Measurements from ENCODE around the gene MYH14.

Gene MYH14

GRCh38 chr19:50191216-50191615, 12.2 kb upstream of the MYH14 start:
- Histone ChIP-seq H3K9me3 (ENCODE audit: insufficient read depth, low read length) (no peaks in the 10 kb centered on the region; the same call in 1 of the 2 replicates), H3K27me3 (ENCODE audit: low read depth, low read length) (peaks cover 23% of the 10 kb centered on the region), H4K20me1 (ENCODE audit: insufficient read depth, low read length) (no peaks in the 10 kb centered on the region), H3K4me2 (ENCODE audit: low read length) (no peak overlapping the region), H3K27ac (ENCODE audit: low read length) (no peak overlapping the region), H2AFZ (ENCODE audit: low read depth, low read length) (no peak overlapping the region), H3K9ac (ENCODE audit: low read length) (no peak overlapping the region), H3K36me3 (replicated peaks; ENCODE audit: low read depth, low read length) (no peaks in the 10 kb centered on the region), H3K4me3 (ENCODE audit: low read length) (no peak overlapping the region), H3K79me2 (ENCODE audit: low read length) (no peaks in the 10 kb centered on the region), H3K4me1 (ENCODE audit: low read length) (peaks cover 31% of the 10 kb centered on the region)
- TF ChIP-seq EZH2phosphoT487 (IDR thresholded peaks at IDR 0.05; ENCODE audit: low read depth): no peak
- no peak for TF ChIP-seq CTCF (IDR thresholded peaks at IDR 0.05; ENCODE audit: low read depth, low read length)

GRCh38 chr19:50192463-50193211, 10.8 kb upstream of the MYH14 start:
- H3K9me3 ChIP-seq (ENCODE audit: insufficient read depth, low read length): no peaks in the 10 kb centered on the region; the same call in 1 of the 2 replicates
- peaks cover 37% of the 10 kb centered on the region for H3K27me3 ChIP-seq (ENCODE audit: low read depth, low read length)
- no peaks in the 10 kb centered on the region for H3K36me3 ChIP-seq (replicated peaks; ENCODE audit: low read depth, low read length)
- TF ChIP-seq EZH2phosphoT487 (IDR thresholded peaks at IDR 0.05; ENCODE audit: low read depth) (no peak), CTCF (IDR thresholded peaks at IDR 0.05; ENCODE audit: low read depth, low read length) (no peak)
- no peak overlapping the region for H3K9ac ChIP-seq (ENCODE audit: low read length)
- H3K27ac ChIP-seq (ENCODE audit: low read length): no peak overlapping the region
- no peaks in the 10 kb centered on the region for H3K79me2 ChIP-seq (ENCODE audit: low read length)
- H3K4me2 ChIP-seq (ENCODE audit: low read length): no peak overlapping the region
- H3K4me3 ChIP-seq (ENCODE audit: low read length): no peak overlapping the region
- H2AFZ ChIP-seq (ENCODE audit: low read depth, low read length): no peak overlapping the region
- peaks cover 31% of the 10 kb centered on the region for H3K4me1 ChIP-seq (ENCODE audit: low read length)
- no peaks in the 10 kb centered on the region for H4K20me1 ChIP-seq (ENCODE audit: insufficient read depth, low read length)

GRCh38 chr19:50195224-50195623, 8.2 kb upstream of the MYH14 start:
- Histone ChIP-seq H3K4me1 (ENCODE audit: low read length) (peaks cover 21% of the 10 kb centered on the region), H3K4me2 (ENCODE audit: low read length) (peak overlapping the region; percentile 48), H4K20me1 (ENCODE audit: insufficient read depth, low read length) (no peaks in the 10 kb centered on the region), H3K4me3 (ENCODE audit: low read length) (0 out of 2 replicates have a peak overlapping the region, but pooled peaks have one; percentile 9), H3K79me2 (ENCODE audit: low read length) (no peaks in the 10 kb centered on the region), H3K9ac (ENCODE audit: low read length) (no peak overlapping the region), H3K36me3 (replicated peaks; ENCODE audit: low read depth, low read length) (no peaks in the 10 kb centered on the region), H3K27me3 (ENCODE audit: low read depth, low read length) (peaks cover 52% of the 10 kb centered on the region), H3K9me3 (ENCODE audit: insufficient read depth, low read length) (no peaks in the 10 kb centered on the region), H3K27ac (ENCODE audit: low read length) (no peak overlapping the region), H2AFZ (ENCODE audit: low read depth, low read length) (no peak overlapping the region)
- no peak for TF ChIP-seq EZH2phosphoT487 (IDR thresholded peaks at IDR 0.05; ENCODE audit: low read depth)
- TF ChIP-seq CTCF (IDR thresholded peaks at IDR 0.05; ENCODE audit: low read depth, low read length): no peak

- Histone ChIP-seq H3K9me3 (ENCODE audit: insufficient read depth, low read length) (no peaks in the 10 kb centered on the region), H3K36me3 (replicated peaks; ENCODE audit: low read depth, low read length) (no peaks in the 10 kb centered on the region), H4K20me1 (ENCODE audit: insufficient read depth, low read length) (no peaks in the 10 kb centered on the region), H3K79me2 (ENCODE audit: low read length) (no peaks in the 10 kb centered on the region), H2AFZ (ENCODE audit: low read depth, low read length) (no peak overlapping the region), H3K4me3 (ENCODE audit: low read length) (no peak overlapping the region), H3K4me2 (ENCODE audit: low read length) (no peak overlapping the region), H3K27me3 (ENCODE audit: low read depth, low read length) (peaks cover 56% of the 10 kb centered on the region), H3K4me1 (ENCODE audit: low read length) (peaks cover 9% of the 10 kb centered on the region), H3K27ac (ENCODE audit: low read length) (no peak overlapping the region), H3K9ac (ENCODE audit: low read length) (no peak overlapping the region)
- TF ChIP-seq EZH2phosphoT487 (IDR thresholded peaks at IDR 0.05; ENCODE audit: low read depth): no peak
- TF ChIP-seq CTCF (IDR thresholded peaks at IDR 0.05; ENCODE audit: low read depth, low read length): no peak
These were observed 7.0 kb upstream of the MYH14 start for GRCh38 chr19:50196322-50196932.
